GM23338 (cell line): ENCODE results near the gene WSCD2. TPM values are rescaled to one million over a fixed set of nuclear protein-coding genes. Genes with fewer than 3 reads are reported as not detected.

Experiments
- ATAC-seq: fragments of 200-7000 bp; cut with Tn5 transposase; 3 replicates; pipeline ENCODE4 v1.9.1; 2020
- DNase-seq: peaks from one replicate; pipeline ENCODE4 v3.0.0-alpha.2; 2015; ENCODE audit warnings: low spot score
- H2AFZ ChIP-seq: fragments of 200-600 bp; sonication (generic); 2 replicates; pipeline ENCODE4 v1.8.0; 2016; ENCODE audit warnings: antibody characterized with exemption, mild to moderate bottlenecking, moderate library complexity
- H3F3A ChIP-seq: fragments of 200-600 bp; sonication (generic); replicated peaks from 2 replicates; pipeline ENCODE4 v1.8.0; 2017; ENCODE audit warnings: antibody characterized with exemption, mixed run types, low read depth
- H3K27ac ChIP-seq: fragments of 200-600 bp; sonication (generic); 2 replicates; pipeline ENCODE4 v1.6.1; 2016; ENCODE audit warnings: low read depth
- H3K27me3 ChIP-seq: fragments of 200-600 bp; sonication (generic); 2 replicates; pipeline ENCODE4 v1.8.0; 2016; ENCODE audit warnings: mild to moderate bottlenecking, mixed run types, moderate library complexity; ENCODE audit not compliant: insufficient read depth
- H3K36me3 ChIP-seq: fragments of 200-600 bp; sonication (generic); 2 replicates; pipeline ENCODE4 v1.8.0; 2016; ENCODE audit warnings: mild to moderate bottlenecking; ENCODE audit not compliant: insufficient read depth
- H3K4me1 ChIP-seq: fragments of 200-600 bp; sonication (generic); 2 replicates; pipeline ENCODE4 v1.8.0; 2016; ENCODE audit warnings: mild to moderate bottlenecking, moderate library complexity; ENCODE audit not compliant: insufficient read depth
- H3K4me2 ChIP-seq: fragments of 200-600 bp; sonication (generic); 2 replicates; pipeline ENCODE4 v1.7.1; 2017; ENCODE audit warnings: mixed run types
- H3K4me3 ChIP-seq: fragments of 200-600 bp; sonication (generic); 2 replicates; pipeline ENCODE4 v1.6.1; 2016; ENCODE audit warnings: mixed run types
- H3K79me2 ChIP-seq: fragments of 200-600 bp; sonication (generic); replicated peaks from 2 replicates; pipeline ENCODE4 v1.8.0; 2017; ENCODE audit warnings: mild to moderate bottlenecking; ENCODE audit not compliant: insufficient read depth
- H3K9me2 ChIP-seq: fragments of 200-600 bp; sonication (generic); 2 replicates; pipeline ENCODE4 v1.8.0; 2017; ENCODE audit not compliant: insufficient read depth
- H4K20me1 ChIP-seq: fragments of 200-600 bp; sonication (generic); replicated peaks from 2 replicates; pipeline ENCODE4 v1.8.0; 2017; ENCODE audit warnings: mild to moderate bottlenecking; ENCODE audit not compliant: insufficient read depth
- H3K27ac Mint-ChIP-seq: 2 replicates; pipeline ENCODE4 v1.8.0; 2020; ENCODE audit warnings: inconsistent platforms, mild to moderate bottlenecking, moderate library complexity, mixed read lengths
- H3K27me3 Mint-ChIP-seq: 3 replicates; pipeline ENCODE4 v1.8.0; 2022; ENCODE audit warnings: low read depth, mild to moderate bottlenecking, moderate library complexity, mixed read lengths, inconsistent platforms; ENCODE audit not compliant: insufficient read depth, poor library complexity
- H3K36me3 Mint-ChIP-seq: 3 replicates; pipeline ENCODE4 v1.8.0; 2021; ENCODE audit warnings: low read depth, mild to moderate bottlenecking, inconsistent platforms, moderate library complexity, mixed read lengths
- H3K4me1 Mint-ChIP-seq: 3 replicates; pipeline ENCODE4 v1.8.0; 2020; ENCODE audit warnings: mild to moderate bottlenecking, inconsistent platforms, mixed read lengths
- H3K4me3 Mint-ChIP-seq: 3 replicates; pipeline ENCODE4 v1.8.0; 2021; ENCODE audit warnings: moderate library complexity, mild to moderate bottlenecking, inconsistent platforms, mixed read lengths
- H3K9me3 Mint-ChIP-seq: 3 replicates; pipeline ENCODE4 v1.8.0; 2020; ENCODE audit warnings: moderate library complexity, mild to moderate bottlenecking, inconsistent platforms, mixed read lengths
- CREB1 ChIP-seq: fragments of 250-450 bp; sonication (Bioruptor Pico); IDR thresholded peaks from 2 replicates; pipeline ENCODE4 v1.5.0; 2020; ENCODE audit warnings: low read depth, mild to moderate bottlenecking, moderate library complexity
- EZH2 ChIP-seq: fragments of 200-600 bp; sonication (generic); IDR thresholded peaks from one replicate; pipeline ENCODE4 v1.8.0; 2017; ENCODE audit warnings: antibody characterized with exemption, mild to moderate bottlenecking, low read depth; ENCODE audit not compliant: unreplicated experiment
- EZH2phosphoT487 ChIP-seq: fragments of 200-600 bp; sonication (generic); IDR thresholded peaks from one replicate; pipeline ENCODE4 v1.8.1; 2018; ENCODE audit warnings: antibody characterized with exemption; ENCODE audit not compliant: unreplicated experiment
- JUNB ChIP-seq: IDR thresholded peaks from one replicate; pipeline ENCODE4 v1.6.1; 2016; ENCODE audit warnings: antibody characterized with exemption; ENCODE audit not compliant: unreplicated experiment
- NANOG ChIP-seq: IDR thresholded peaks from 2 replicates; pipeline ENCODE4 v1.6.1; 2016; ENCODE audit warnings: antibody characterized with exemption, borderline replicate concordance
- POLR2AphosphoS5 ChIP-seq: IDR thresholded peaks from 2 replicates; pipeline ENCODE4 v1.6.1; 2016; ENCODE audit warnings: antibody characterized with exemption, low read depth
- STAT1 ChIP-seq: IDR thresholded peaks from one replicate; pipeline ENCODE4 v1.6.1; 2016; ENCODE audit warnings: antibody characterized with exemption; ENCODE audit not compliant: unreplicated experiment
- ZNF114 ChIP-seq: fragments of 250-450 bp; sonication (Bioruptor Pico); IDR thresholded peaks from 2 replicates; pipeline ENCODE4 v1.5.0; 2020; ENCODE audit warnings: mild to moderate bottlenecking, moderate library complexity
- ZNF331 ChIP-seq: fragments of 250-450 bp; sonication (Bioruptor Pico); IDR thresholded peaks from 2 replicates; pipeline ENCODE4 v1.5.0; 2020; ENCODE audit warnings: low read depth, mild to moderate bottlenecking, moderate library complexity
- polyA plus RNA-seq: library from polyadenylated mRNA; unstranded; fragments of >200 nt; fragmentation: Nextera tagmentation; extraction: Ambion mirVana; gene quantifications from 2 replicates; pipeline ENCODE4 v1.2.1, GENCODE V29; 2016
- total RNA-seq: library from RNA; depleted of rRNA; stranded (reverse); fragments of >200 nt; shearing (Covaris generic); gene quantifications from 2 replicates; pipeline ENCODE4 v1.2.3, GENCODE V29; 2014
- TF ChIP-seq, protein P1 (sequence below): fragments of 250-450 bp; sonication (Bioruptor Pico); IDR thresholded peaks from 2 replicates; pipeline ENCODE4 v1.5.0; 2020; ENCODE audit warnings: mild to moderate bottlenecking, moderate library complexity
- TF ChIP-seq, protein P2 (sequence below), 2 experiments: fragments of 200-600 bp in 1 of 2; sonication (generic) in 1 of 2; conservative IDR thresholded peaks; 2 replicates each; pipeline versions ENCODE4 v1.5.1 to v1.6.1; 2016 to 2017; ENCODE audit warnings: antibody characterized with exemption in 2 of 2, low read depth in 2 of 2, mild to moderate bottlenecking in 2 of 2, moderate library complexity in 1 of 2
- TF ChIP-seq, protein P3 (sequence below): IDR thresholded peaks from one replicate; pipeline ENCODE4 v1.6.1; 2018; ENCODE audit warnings: antibody characterized with exemption; ENCODE audit not compliant: unreplicated experiment
- TF ChIP-seq, protein P4 (sequence below): IDR thresholded peaks from 2 replicates; pipeline ENCODE4 v1.6.1; 2016; ENCODE audit warnings: antibody characterized with exemption

The WSCD2 gene
- total and polyA plus RNA-seq, 2 experiments from 2014 or later: 0.66 to 3.1 TPM

DNA sequence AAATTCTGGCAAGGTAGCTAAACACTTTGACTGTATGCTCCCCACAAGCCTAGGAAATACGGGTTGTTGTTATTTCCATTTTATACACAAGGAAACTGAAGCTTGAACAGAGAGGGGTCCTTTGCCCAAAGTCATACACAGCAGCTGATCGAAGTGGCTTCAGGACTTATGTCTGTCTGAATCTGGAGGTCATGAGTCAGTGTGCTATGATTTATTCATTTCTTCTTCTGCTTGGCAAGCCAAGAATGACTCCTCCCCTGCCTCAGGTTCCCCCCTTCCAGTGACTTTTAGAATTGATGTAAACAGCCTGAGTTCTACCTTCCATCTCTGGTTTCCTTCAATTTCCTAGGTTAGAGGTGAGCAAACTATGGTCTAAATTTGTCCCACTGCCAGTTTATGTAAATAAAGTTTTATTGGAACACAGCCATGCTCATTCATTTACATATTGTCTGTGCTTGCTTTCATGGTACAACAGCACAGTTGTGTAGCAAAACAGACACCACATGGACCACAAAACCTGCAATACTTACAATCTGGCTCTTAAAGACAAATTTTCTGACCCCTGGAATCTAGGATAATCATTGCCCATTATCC, 34.9 kb upstream of the WSCD2 start:
- no peaks in the 10 kb centered on the region for H3K36me3 Mint-ChIP-seq
- H3K4me1 ChIP-seq: no peaks in the 10 kb centered on the region; the same call in 1 of the 2 replicates
- no peak overlapping the region for H3K4me3 ChIP-seq
- 0 out of 3 replicates have a peak, but pooled peaks cover 4% of the 10 kb centered on the region for H3K9me3 Mint-ChIP-seq
- H2AFZ ChIP-seq: no peak overlapping the region
- peaks cover 4% of the 10 kb centered on the region for H3K27me3 Mint-ChIP-seq
- H4K20me1 ChIP-seq: no peaks in the 10 kb centered on the region
- H3K9me2 ChIP-seq: peaks cover 6% of the 10 kb centered on the region; the same call in 1 of the 2 replicates
- no peaks in the 10 kb centered on the region for H3K27me3 ChIP-seq
- H3K27ac ChIP-seq: no peak overlapping the region
- TF ChIP-seq ZNF331 (CRISPR knock-in tag): no peak
- TF ChIP-seq, protein P1, sequence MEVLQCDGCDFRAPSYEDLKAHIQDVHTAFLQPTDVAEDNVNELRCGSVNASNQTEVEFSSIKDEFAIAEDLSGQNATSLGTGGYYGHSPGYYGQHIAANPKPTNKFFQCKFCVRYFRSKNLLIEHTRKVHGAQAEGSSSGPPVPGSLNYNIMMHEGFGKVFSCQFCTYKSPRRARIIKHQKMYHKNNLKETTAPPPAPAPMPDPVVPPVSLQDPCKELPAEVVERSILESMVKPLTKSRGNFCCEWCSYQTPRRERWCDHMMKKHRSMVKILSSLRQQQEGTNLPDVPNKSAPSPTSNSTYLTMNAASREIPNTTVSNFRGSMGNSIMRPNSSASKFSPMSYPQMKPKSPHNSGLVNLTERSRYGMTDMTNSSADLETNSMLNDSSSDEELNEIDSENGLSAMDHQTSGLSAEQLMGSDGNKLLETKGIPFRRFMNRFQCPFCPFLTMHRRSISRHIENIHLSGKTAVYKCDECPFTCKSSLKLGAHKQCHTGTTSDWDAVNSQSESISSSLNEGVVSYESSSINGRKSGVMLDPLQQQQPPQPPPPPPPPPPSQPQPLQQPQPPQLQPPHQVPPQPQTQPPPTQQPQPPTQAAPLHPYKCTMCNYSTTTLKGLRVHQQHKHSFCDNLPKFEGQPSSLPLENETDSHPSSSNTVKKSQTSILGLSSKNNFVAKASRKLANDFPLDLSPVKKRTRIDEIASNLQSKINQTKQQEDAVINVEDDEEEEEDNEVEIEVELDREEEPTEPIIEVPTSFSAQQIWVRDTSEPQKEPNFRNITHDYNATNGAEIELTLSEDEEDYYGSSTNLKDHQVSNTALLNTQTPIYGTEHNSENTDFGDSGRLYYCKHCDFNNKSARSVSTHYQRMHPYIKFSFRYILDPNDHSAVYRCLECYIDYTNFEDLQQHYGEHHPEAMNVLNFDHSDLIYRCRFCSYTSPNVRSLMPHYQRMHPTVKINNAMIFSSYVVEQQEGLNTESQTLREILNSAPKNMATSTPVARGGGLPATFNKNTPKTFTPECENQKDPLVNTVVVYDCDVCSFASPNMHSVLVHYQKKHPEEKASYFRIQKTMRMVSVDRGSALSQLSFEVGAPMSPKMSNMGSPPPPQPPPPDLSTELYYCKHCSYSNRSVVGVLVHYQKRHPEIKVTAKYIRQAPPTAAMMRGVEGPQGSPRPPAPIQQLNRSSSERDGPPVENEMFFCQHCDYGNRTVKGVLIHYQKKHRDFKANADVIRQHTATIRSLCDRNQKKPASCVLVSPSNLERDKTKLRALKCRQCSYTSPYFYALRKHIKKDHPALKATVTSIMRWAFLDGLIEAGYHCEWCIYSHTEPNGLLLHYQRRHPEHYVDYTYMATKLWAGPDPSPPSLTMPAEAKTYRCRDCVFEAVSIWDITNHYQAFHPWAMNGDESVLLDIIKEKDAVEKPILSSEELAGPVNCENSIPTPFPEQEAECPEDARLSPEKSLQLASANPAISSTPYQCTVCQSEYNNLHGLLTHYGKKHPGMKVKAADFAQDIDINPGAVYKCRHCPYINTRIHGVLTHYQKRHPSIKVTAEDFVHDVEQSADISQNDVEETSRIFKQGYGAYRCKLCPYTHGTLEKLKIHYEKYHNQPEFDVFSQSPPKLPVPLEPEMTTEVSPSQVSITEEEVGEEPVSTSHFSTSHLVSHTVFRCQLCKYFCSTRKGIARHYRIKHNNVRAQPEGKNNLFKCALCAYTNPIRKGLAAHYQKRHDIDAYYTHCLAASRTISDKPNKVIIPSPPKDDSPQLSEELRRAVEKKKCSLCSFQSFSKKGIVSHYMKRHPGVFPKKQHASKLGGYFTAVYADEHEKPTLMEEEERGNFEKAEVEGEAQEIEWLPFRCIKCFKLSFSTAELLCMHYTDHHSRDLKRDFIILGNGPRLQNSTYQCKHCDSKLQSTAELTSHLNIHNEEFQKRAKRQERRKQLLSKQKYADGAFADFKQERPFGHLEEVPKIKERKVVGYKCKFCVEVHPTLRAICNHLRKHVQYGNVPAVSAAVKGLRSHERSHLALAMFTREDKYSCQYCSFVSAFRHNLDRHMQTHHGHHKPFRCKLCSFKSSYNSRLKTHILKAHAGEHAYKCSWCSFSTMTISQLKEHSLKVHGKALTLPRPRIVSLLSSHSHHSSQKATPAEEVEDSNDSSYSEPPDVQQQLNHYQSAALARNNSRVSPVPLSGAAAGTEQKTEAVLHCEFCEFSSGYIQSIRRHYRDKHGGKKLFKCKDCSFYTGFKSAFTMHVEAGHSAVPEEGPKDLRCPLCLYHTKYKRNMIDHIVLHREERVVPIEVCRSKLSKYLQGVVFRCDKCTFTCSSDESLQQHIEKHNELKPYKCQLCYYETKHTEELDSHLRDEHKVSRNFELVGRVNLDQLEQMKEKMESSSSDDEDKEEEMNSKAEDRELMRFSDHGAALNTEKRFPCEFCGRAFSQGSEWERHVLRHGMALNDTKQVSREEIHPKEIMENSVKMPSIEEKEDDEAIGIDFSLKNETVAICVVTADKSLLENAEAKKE (CRISPR knock-in tag): no peak
- TF ChIP-seq CREB1: no peak
- no peak for TF ChIP-seq STAT1
- TF ChIP-seq ZNF114 (CRISPR knock-in tag): no peak
- TF ChIP-seq, protein P2, sequence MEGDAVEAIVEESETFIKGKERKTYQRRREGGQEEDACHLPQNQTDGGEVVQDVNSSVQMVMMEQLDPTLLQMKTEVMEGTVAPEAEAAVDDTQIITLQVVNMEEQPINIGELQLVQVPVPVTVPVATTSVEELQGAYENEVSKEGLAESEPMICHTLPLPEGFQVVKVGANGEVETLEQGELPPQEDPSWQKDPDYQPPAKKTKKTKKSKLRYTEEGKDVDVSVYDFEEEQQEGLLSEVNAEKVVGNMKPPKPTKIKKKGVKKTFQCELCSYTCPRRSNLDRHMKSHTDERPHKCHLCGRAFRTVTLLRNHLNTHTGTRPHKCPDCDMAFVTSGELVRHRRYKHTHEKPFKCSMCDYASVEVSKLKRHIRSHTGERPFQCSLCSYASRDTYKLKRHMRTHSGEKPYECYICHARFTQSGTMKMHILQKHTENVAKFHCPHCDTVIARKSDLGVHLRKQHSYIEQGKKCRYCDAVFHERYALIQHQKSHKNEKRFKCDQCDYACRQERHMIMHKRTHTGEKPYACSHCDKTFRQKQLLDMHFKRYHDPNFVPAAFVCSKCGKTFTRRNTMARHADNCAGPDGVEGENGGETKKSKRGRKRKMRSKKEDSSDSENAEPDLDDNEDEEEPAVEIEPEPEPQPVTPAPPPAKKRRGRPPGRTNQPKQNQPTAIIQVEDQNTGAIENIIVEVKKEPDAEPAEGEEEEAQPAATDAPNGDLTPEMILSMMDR (conservative IDR thresholded peaks at IDR 0.05; ENCODE audit: low read depth in 2 of 2): no peak
- TF ChIP-seq POLR2AphosphoS5: no peak
- TF ChIP-seq NANOG: no peak
- TF ChIP-seq EZH2phosphoT487: no peak
- TF ChIP-seq JUNB: no peak
- no peak for TF ChIP-seq EZH2
- TF ChIP-seq, protein P3, sequence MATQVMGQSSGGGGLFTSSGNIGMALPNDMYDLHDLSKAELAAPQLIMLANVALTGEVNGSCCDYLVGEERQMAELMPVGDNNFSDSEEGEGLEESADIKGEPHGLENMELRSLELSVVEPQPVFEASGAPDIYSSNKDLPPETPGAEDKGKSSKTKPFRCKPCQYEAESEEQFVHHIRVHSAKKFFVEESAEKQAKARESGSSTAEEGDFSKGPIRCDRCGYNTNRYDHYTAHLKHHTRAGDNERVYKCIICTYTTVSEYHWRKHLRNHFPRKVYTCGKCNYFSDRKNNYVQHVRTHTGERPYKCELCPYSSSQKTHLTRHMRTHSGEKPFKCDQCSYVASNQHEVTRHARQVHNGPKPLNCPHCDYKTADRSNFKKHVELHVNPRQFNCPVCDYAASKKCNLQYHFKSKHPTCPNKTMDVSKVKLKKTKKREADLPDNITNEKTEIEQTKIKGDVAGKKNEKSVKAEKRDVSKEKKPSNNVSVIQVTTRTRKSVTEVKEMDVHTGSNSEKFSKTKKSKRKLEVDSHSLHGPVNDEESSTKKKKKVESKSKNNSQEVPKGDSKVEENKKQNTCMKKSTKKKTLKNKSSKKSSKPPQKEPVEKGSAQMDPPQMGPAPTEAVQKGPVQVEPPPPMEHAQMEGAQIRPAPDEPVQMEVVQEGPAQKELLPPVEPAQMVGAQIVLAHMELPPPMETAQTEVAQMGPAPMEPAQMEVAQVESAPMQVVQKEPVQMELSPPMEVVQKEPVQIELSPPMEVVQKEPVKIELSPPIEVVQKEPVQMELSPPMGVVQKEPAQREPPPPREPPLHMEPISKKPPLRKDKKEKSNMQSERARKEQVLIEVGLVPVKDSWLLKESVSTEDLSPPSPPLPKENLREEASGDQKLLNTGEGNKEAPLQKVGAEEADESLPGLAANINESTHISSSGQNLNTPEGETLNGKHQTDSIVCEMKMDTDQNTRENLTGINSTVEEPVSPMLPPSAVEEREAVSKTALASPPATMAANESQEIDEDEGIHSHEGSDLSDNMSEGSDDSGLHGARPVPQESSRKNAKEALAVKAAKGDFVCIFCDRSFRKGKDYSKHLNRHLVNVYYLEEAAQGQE: no peak
- TF ChIP-seq, protein P4, sequence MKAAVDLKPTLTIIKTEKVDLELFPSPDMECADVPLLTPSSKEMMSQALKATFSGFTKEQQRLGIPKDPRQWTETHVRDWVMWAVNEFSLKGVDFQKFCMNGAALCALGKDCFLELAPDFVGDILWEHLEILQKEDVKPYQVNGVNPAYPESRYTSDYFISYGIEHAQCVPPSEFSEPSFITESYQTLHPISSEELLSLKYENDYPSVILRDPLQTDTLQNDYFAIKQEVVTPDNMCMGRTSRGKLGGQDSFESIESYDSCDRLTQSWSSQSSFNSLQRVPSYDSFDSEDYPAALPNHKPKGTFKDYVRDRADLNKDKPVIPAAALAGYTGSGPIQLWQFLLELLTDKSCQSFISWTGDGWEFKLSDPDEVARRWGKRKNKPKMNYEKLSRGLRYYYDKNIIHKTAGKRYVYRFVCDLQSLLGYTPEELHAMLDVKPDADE: no peak
- H3K36me3 ChIP-seq: no peaks in the 10 kb centered on the region
- ATAC-seq (no peak), DNase-seq (no peak)
- H3K79me2 ChIP-seq: no peaks in the 10 kb centered on the region
- H3K4me1 Mint-ChIP-seq: peaks cover 9% of the 10 kb centered on the region
- H3K27ac Mint-ChIP-seq: no peak overlapping the region
- H3F3A ChIP-seq: no peaks in the 10 kb centered on the region
- H3K4me2 ChIP-seq: no peak overlapping the region
- H3K4me3 Mint-ChIP-seq: no peak overlapping the region
